Activated B cell treated with CpG ODN at 0.5 μM for 24 hours (primary cell): ENCODE measurements around the gene PALLD. TPM values are rescaled to one million over a fixed set of nuclear protein-coding genes. Genes with fewer than 3 reads are reported as not detected.

Experiments used
- ATAC-seq: fragments of 200-7000 bp; cut with Tn5 transposase; one replicate; pipeline ENCODE4 v1.10.0; 2021; ENCODE audit warnings: low read depth, mild to moderate bottlenecking, moderate library complexity
- CTCF ChIA-PET: fragments of 350-600 bp; sonication (Branson Sonifier 250); formaldehyde crosslinking; loops from one replicate; lab custom pipeline; 2021; ENCODE audit warnings: antibody characterized with exemption; lab: Charles Lee
- POLR2A ChIA-PET: fragments of 350-600 bp; sonication (Branson Sonifier 250); formaldehyde crosslinking; loops from one replicate; lab custom pipeline; 2021; ENCODE audit warnings: antibody characterized with exemption; lab: Charles Lee
- DNase-seq: peaks from one replicate; pipeline ENCODE4 v3.0.0; 2022
- H3K27ac Mint-ChIP-seq: one replicate; pipeline ENCODE4 v1.8.0; 2020; ENCODE audit warnings: mixed read lengths
- H3K27me3 Mint-ChIP-seq: one replicate; pipeline ENCODE4 v1.8.0; 2021; ENCODE audit warnings: mixed read lengths
- H3K36me3 Mint-ChIP-seq: one replicate; pipeline ENCODE4 v1.8.0; 2021; ENCODE audit warnings: low read depth, mixed read lengths
- H3K4me1 Mint-ChIP-seq: one replicate; pipeline ENCODE4 v1.8.0; 2021; ENCODE audit warnings: mixed read lengths
- H3K4me3 Mint-ChIP-seq: one replicate; pipeline ENCODE4 v1.8.0; 2020; ENCODE audit warnings: mild to moderate bottlenecking, mixed read lengths
- H3K9me3 Mint-ChIP-seq: one replicate; pipeline ENCODE4 v1.8.0; 2020; ENCODE audit warnings: mixed read lengths
- CTCF ChIP-seq: fragments of 200-600 bp; IDR thresholded peaks from one replicate; pipeline ENCODE4 v1.8.0; 2022; ENCODE audit warnings: antibody characterized with exemption, mild to moderate bottlenecking
- intact Hi-C: fragments of 100-400 bp; cut with micrococcal nuclease; formaldehyde crosslinking; loops from one replicate; pipeline ENCODE4 v1.15.1; 2024
- total RNA-seq: library from RNA; stranded (reverse); gene quantifications from 2 replicates; pipeline ENCODE4 v1.2.3, GENCODE V29; 2022

Gene PALLD
- total RNA-seq, 1 donor from 2014 or later = 0.44 TPM

- H3K27ac Mint-ChIP-seq = no peak overlapping the region
- H3K27me3 Mint-ChIP-seq = peaks cover 28% of the 10 kb centered on the region
- ATAC-seq = no peak
- ChIA-PET POLR2A (no interaction called here), CTCF (no interaction called here)
- TF ChIP-seq CTCF = no peak
- no peak for DNase-seq
- H3K4me1 Mint-ChIP-seq = peaks cover 9% of the 10 kb centered on the region
- no peaks in the 10 kb centered on the region for H3K9me3 Mint-ChIP-seq
- intact Hi-C loops = loop anchor here (1.0 kb wide), 1 partner anchor 14 kb away; no protein-coding TSS in a partner anchor
- no peaks in the 10 kb centered on the region for H3K36me3 Mint-ChIP-seq
- no peak overlapping the region for H3K4me3 Mint-ChIP-seq
Observed at GRCh38 chr4:168817370-168817769, 320.5 kb downstream of the PALLD start.

GRCh38 chr4:168822481-168822880, 325.6 kb downstream of the PALLD start:
- Mint-ChIP-seq H3K4me3 (no peak overlapping the region), H3K27ac (no peak overlapping the region), H3K27me3 (peaks cover 7% of the 10 kb centered on the region), H3K4me1 (peaks cover under 1% of the 10 kb centered on the region), H3K36me3 (no peaks in the 10 kb centered on the region), H3K9me3 (no peaks in the 10 kb centered on the region)
- TF ChIP-seq CTCF = no peak
- POLR2A ChIA-PET = no interaction called here
- intact Hi-C loops = no loop called here
- DNase-seq (no peak), ATAC-seq (no peak)
- CTCF ChIA-PET = interaction anchor here (0.9 kb wide), 1 partner anchor 10 kb away, joined by 3 read pairs; no protein-coding TSS in a partner anchor

GRCh38 chr4:168825975-168826374, 329.1 kb downstream of the PALLD start:
- CTCF ChIA-PET = no interaction called here
- Mint-ChIP-seq H3K4me1 (peaks cover 4% of the 10 kb centered on the region), H3K4me3 (no peak overlapping the region), H3K36me3 (no peaks in the 10 kb centered on the region), H3K27me3 (peaks cover 18% of the 10 kb centered on the region), H3K9me3 (no peaks in the 10 kb centered on the region), H3K27ac (no peak overlapping the region)
- no peak for TF ChIP-seq CTCF
- intact Hi-C loops = no loop called here
- ATAC-seq = no peak
- DNase-seq = no peak
- POLR2A ChIA-PET = no interaction called here

DNA sequence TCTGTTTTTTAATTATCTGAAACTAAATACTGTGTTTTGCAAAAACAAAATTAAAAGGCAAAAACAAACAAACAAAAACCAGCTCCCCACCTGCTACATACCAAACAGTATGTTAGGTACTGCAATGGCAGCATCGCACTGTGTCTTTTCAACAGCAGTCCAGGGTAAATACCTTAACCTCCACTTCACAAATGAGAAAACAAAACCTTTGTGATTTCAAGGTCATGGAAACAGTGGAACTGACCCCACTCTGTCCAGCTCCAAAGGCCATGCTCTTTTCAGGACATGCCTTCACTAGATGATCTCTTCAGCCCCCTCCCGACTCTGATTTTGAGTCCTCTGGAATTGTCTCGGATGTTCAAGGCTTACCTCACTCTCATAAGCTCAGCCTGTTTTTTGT, 329.8 kb downstream of the PALLD start:
- Mint-ChIP-seq H3K27ac (no peak overlapping the region), H3K4me3 (no peak overlapping the region), H3K27me3 (peaks cover 23% of the 10 kb centered on the region), H3K36me3 (no peaks in the 10 kb centered on the region), H3K4me1 (peaks cover 9% of the 10 kb centered on the region), H3K9me3 (no peaks in the 10 kb centered on the region)
- intact Hi-C loops = no loop called here
- TF ChIP-seq CTCF = no peak
- ChIA-PET CTCF (no interaction called here), POLR2A (no interaction called here)
- ATAC-seq = no peak
- DNase-seq = no peak

GRCh38 chr4:168830777-168831512, 334.1 kb downstream of the PALLD start:
- no peak for DNase-seq
- intact Hi-C loops = loop anchor here (1.0 to 5.0 kb wide), 3 partner anchors 14 to 781 kb away; partner anchors contain the start of genes DDX60 and NEK1
- TF ChIP-seq CTCF = no peak
- Mint-ChIP-seq H3K4me1 (peaks cover 18% of the 10 kb centered on the region), H3K27me3 (peaks cover 49% of the 10 kb centered on the region), H3K36me3 (no peaks in the 10 kb centered on the region), H3K27ac (no peak overlapping the region), H3K9me3 (no peaks in the 10 kb centered on the region), H3K4me3 (peak overlapping the region; percentile 75)
- ChIA-PET CTCF (interaction anchor here (1.3 kb wide), 1 partner anchor 179 kb away, joined by 5 read pairs; the partner anchor contains the start of gene CBR4), POLR2A (no interaction called here)
- no peak for ATAC-seq
